Measurements from ENCODE around the gene ADGRB3.

The ADGRB3 gene

DNA sequence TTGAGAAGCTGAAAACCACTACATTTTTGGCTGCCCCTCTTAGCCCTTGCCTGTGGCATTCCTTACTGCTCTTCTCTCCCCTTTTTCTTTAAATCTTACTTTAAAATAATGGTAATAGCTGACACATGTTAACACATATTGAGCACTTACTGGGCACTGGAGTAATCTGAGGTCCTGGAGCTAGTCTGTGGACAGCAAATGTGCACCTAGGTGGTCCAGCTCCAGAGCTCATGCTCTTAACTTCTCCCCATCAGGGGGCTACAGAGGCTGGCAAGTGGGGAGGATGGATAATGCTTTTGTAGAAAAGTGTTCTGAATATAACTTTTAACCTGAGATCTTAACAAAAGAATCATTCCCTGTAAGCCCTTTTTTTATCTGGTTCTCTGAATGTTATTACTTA is 74.8 kb downstream of the ADGRB3 start:
- DNase-seq = no peak

- no peak for DNase-seq
These were observed 75.4 kb downstream of the ADGRB3 start for GRCh38 chr6:68710496-68710895.

GRCh38 chr6:68710916-68711315 is 75.8 kb downstream of the ADGRB3 start:
- DNase-seq = no peak

GRCh38 chr6:68711386-68712000 is 76.4 kb downstream of the ADGRB3 start:
- no peak for DNase-seq

GRCh38 chr6:68716620-68717019 is 81.5 kb downstream of the ADGRB3 start:
- no peak for DNase-seq

DNA sequence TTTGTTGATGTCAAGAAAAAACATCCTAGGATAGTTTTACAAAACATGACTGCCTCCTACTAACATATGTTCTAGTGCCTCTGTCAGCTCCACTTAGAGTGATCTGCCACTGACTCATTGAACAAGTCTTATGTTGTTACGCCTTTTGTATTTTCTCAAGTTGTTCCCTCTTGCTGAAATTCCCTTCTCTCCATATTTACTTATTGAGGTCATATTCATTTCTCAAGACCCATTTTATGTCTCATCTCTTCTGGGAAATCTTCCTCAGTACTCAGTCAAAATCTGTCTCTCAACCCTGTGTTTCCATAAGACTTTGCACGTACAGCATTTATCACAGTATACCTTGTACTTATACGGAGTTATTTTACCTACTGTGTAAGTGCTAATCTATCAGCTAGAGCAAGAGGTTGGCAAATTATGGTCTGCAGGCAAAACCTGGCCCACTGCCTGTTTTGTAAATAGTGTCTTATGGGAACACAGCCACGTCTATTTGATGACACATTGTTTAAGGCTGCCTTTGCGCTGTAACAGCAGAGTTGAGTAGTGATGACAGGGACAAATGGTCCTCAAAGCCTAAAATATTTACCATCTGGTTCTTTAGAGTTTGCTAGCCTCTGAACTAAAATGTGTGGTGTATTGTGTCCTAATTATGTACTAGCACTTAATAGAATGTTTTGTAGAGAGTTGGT is 83.4 kb downstream of the ADGRB3 start:
- no peak for DNase-seq

DNA sequence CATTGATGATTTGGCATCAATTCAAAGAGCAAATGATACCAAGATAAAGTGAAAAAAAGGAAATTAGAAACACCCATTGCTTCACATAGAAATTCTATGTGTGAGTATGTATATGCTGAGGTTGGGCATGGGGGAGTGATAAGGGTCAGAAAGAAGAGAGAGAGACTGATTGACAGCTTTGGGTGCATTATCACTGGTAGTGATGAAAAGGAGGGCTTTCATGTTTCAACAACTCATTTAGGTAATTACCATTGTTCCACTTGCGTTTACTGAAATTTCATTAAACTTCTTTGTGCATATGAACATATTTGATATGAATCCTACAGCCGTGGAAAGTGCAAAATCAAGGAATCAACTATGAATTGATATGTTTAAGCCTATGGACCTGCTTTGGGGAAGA is 84.7 kb downstream of the ADGRB3 start:
- DNase-seq = no peak

DNA sequence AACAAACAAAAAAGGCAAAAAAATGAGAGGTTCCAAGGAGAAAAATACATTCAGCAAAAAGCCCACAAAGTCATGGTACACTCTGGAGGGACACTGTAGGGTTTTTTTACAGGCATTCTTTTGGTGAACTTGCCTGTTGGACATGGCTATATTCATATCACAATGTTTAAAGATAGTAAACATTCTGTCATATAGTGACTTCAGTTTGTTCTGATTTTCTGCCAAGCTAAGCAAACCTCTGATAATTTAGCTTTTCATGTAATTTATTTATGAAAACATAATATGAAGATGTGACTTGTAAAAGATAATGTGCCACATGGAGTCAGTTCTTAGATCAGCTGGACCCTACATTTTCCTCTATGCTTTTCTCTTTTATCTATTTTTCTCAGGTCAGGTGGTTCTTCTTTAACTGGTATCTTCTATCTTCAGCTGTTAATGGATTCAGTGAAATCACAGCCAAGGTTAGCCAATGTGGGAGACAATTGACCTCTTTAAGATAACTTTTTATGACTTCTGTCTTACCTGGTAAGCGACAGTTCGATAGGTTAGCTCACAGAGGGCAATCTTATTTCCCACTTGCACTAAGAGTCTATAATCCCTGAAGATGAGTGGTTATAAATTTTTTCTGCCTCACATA is 87.9 kb downstream of the ADGRB3 start:
- DNase-seq = no peak

DNA sequence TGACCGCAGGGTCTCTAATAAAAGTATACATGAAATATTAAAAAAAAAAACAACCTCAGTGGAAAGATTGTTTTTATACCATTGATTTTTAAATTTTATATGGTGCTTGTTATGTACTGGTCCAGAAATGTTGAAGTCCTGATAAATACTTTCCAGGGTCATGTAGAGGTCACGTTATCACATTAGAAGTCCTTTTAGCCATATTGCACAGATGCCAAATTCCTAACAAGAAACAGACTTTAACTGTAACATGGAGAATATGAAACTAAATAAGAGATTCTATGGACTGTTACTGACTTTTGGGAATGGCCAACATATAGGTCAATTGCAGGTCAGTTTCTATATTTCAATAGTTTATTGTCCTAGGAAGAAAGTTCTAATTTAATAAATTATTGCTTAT is 89.0 kb downstream of the ADGRB3 start:
- DNase-seq = no peak

- no peak for DNase-seq
These were observed 91.3 kb downstream of the ADGRB3 start for GRCh38 chr6:68726337-68726736.

- no peak for DNase-seq
These were observed 91.9 kb downstream of the ADGRB3 start for GRCh38 chr6:68726992-68727391.

DNA sequence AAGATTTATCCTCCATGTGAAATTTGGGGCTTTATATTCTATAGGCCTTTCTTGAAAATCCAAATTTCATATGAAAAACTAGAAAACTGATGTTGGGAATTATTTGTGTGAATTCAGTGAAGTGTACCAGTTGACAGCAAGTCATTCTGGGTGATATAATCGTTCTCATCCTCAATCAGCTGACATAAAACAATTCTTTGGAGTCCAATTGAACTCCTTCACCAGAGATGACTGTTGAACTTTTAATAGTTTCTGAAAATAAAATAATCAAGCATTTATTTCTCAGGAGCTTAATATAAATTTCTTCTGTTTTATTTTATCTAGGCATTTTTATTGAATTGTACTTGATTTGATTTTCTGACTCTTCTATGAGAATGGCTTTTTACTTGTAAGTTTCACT is 92.6 kb downstream of the ADGRB3 start:
- no peak for DNase-seq

GRCh38 chr6:68728159-68728979 is 93.3 kb downstream of the ADGRB3 start:
- DNase-seq = peak; percentile 48

DNA sequence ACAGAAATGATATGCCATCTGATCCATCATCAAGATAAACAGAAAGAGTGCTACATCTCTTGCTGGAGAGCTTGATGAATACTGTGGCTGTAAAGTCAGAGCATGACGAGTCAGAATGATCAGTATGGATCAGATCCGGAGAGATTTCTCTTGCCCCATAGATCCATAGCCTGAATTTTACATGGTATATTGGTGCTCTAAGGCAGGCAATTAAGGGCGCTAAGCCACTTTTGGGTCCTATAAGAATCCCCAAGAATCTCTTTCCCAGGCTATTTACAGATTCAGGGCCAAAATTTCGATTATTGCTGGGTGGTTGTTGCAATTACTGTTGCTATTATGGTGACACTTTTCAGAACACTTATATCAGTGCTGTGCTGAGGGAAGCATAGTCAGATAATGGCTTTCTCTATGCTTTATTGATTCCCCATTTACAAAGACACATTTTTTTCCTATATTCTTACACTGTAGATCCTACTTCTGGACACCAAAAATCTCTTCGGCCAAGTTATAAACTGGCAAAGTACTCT is 94.4 kb downstream of the ADGRB3 start:
- DNase-seq = no peak

DNA sequence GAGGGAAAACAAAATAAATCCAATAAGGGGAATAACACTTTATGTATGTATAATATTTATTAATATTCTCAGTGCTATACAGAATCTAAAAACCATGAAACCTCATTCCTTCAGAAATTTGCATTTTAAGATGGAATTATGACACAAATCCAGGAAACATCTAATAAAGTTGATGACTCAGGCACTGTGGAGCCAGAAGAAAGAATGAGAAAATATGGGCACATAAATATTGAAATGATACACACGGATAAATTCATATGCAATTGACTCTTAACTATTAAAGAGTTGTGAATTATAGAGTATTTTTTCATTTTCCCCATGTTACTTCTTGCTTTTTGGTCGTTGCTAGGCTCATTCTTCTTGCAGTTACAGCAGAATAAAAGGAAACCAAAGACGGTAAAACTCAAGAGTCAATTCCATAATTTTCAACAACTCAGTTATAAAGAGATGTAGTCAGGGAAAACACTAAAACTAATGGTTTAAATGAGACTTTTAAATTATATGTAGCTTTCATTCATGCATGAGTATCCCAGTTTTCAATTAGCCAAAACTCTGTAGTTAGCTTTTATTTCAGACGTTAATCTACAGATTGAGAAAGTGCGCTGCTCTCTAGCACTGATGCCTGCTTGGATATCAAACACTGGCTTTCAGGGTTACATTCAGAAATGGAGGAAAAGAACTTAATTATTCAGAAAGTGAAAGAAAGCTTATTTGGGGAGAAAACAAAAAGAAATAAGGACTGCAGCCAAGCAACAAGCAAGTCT is 95.4 kb downstream of the ADGRB3 start:
- no peak for DNase-seq

DNA sequence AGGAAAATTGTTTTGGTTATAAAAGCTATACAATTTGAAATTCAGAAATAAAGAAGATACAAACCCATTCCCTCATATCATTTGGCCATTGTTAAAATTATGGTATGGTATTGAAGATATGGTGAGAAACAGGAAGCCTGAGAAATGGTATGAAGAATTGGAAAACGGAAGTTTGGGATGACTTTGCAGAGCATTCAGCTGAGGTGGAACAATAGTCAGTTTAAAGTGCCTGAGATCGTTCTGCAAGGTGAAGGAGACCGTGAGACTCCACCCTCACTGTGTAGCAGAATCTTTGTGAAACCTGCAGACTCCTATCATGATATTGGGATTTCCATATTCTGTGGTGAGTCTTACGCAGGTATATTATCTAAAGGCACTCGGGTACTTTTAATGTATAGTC is 97.3 kb downstream of the ADGRB3 start:
- peak; percentile 7 for DNase-seq

GRCh38 chr6:68735866-68736265 is 100.8 kb downstream of the ADGRB3 start:
- DNase-seq = no peak

- no peak for DNase-seq
These were observed 102.0 kb downstream of the ADGRB3 start for GRCh38 chr6:68737061-68737460.

DNA sequence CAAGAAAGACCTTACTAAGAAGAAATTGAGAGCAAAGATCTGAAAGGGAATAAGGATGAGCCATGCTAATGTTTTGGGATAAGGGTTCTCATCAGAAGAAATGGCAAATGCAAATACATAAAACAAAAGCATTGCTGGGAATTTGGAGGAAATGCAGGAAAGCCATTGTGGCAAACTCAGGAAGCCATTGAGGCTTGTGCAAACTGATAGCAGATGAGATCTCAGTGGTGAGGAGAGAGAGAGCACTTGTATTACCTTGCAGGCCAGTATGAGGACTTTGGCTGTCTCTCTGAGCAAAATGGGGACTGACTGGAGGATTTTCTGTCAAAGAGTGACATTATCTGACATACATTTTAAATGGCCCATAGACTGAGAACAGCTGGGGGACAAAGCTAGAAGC is 103.0 kb downstream of the ADGRB3 start:
- no peak for DNase-seq

GRCh38 chr6:68740828-68741500 is 105.9 kb downstream of the ADGRB3 start:
- peak; percentile 98 for DNase-seq

DNA sequence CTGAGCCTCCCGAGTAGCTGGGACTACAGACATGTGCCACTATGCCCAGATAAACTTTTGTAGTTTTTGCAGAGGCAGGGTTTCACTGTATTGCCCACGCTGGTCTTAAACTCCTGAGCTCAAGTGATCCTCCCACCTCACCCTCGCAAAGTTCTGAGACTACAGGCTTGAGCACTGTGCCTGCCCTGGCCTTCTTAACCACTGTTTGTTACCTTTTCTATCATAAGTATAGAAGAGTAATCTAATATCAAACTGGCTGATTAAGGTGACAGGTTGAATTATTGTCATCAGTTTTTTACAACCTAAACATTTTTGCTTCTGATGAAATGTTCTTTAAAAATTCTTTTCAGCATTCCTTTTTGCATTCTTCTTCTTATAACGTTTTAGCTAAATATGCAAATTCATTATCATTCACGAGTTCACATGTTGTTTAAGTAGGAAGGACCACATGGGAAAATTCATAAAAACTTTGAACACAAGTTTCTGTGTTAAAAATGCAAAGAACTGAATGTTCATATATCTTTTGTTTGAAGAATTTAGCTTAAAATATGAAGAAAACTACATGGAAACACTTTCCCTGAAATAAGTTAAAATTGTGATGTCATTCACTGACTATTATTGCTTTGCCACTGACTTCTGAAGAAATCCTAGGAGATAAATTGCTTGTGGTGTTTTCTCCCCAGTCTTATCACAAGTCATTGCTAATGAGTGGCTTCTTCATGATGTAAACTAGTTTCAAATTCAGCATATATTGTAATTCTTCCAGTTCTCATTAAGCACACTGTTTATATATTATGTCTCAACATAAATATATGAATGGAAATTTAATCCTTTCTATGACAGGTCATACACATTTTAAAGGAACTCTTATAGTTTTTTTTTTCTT is 106.7 kb downstream of the ADGRB3 start:
- DNase-seq = peak; percentile 9
